Measurements from ENCODE around the gene WDR45B. TPM values are rescaled to one million over a fixed set of nuclear protein-coding genes. Genes with fewer than 3 reads are reported as not detected.

Gene WDR45B
- total RNA-seq, 1 experiment from 2014 or later = 110 TPM

- Histone ChIP-seq H4K5ac (ENCODE audit: insufficient read length, low read depth, low read length) (no peak overlapping the region), H2BK15ac (ENCODE audit: low read depth, low read length) (no peak overlapping the region), H4K91ac (ENCODE audit: insufficient read length, low read depth, low read length) (no peak overlapping the region), H3K4me1 (ENCODE audit: insufficient read depth, low read length) (no peaks in the 10 kb centered on the region; the same call in 1 of the 2 replicates), H3K79me2 (ENCODE audit: insufficient read depth, low read length) (peaks cover 33% of the 10 kb centered on the region), H4K8ac (replicated peaks; ENCODE audit: insufficient read length, low read depth, low read length) (no peak overlapping the region), H2BK12ac (ENCODE audit: insufficient read length, low read depth, low read length) (no peak overlapping the region), H3K23me2 (ENCODE audit: insufficient read length, low read depth, low read length, poor library complexity, severe bottlenecking) (peaks cover 8% of the 10 kb centered on the region), H3K56ac (ENCODE audit: insufficient read length, low read depth, low read length) (no peak overlapping the region), H3K79me1 (ENCODE audit: insufficient read depth, low read depth, low read length, poor library complexity, severe bottlenecking) (peaks cover 18% of the 10 kb centered on the region), H2AFZ (ENCODE audit: low read length) (no peak overlapping the region), H3K14ac (ENCODE audit: insufficient read depth, low read length) (no peak overlapping the region), H4K20me1 (ENCODE audit: control insufficient read depth, insufficient read depth, insufficient read length) (no peaks in the 10 kb centered on the region), H3K9me3 (ENCODE audit: control insufficient read depth, low read depth, low read length) (no peaks in the 10 kb centered on the region), H3K27me3 (ENCODE audit: insufficient read depth, low read length) (no peaks in the 10 kb centered on the region), H3T11ph (ENCODE audit: low read length) (no peak overlapping the region), H3K18ac (ENCODE audit: insufficient read length, low read depth, low read length) (no peak overlapping the region), H2BK20ac (ENCODE audit: low read depth, low read length, poor library complexity, severe bottlenecking) (no peak overlapping the region), H3K4ac (ENCODE audit: low read depth, low read length) (no peak overlapping the region), H2AK5ac (ENCODE audit: insufficient read length, low read length) (no peak overlapping the region), H2BK5ac (ENCODE audit: insufficient read length, low read length) (no peak overlapping the region), H2BK120ac (ENCODE audit: low read depth, low read length, poor library complexity, severe bottlenecking) (no peak overlapping the region), H3K4me2 (ENCODE audit: insufficient read depth, insufficient read length, low read length) (no peak overlapping the region), H3K23ac (ENCODE audit: insufficient read length, low read depth, low read length) (no peak overlapping the region), H3K27ac (ENCODE audit: insufficient read length, low read depth, low read length) (no peak overlapping the region), H3K9ac (ENCODE audit: extremely low read depth, insufficient read length, low read length) (no peak overlapping the region)
- no peak for TF ChIP-seq CTCF (conservative IDR thresholded peaks at IDR 0.05)
- Mint-ChIP-seq H3K4me3 (peak overlapping the region; percentile 83 to 90; a peak in 1 of 5 replicates), H3K27me3 (ENCODE audit: low read depth) (peaks cover 2% of the 10 kb centered on the region), H3K27ac (peak overlapping the region in 1 of 3 experiments; percentile 22; a peak in 1 of 7 replicates), H3K9me3 (no peaks in the 10 kb centered on the region), H3K4me1 (peaks cover 7 to 23% of the 10 kb centered on the region in 2 experiments), H3K36me3 (ENCODE audit: insufficient read depth in 1 of 3, low read depth in 3 of 3) (peaks cover 11 to 40% (median 37%) of the 10 kb centered on the region in 3 experiments; a peak in 5 of 7 replicates)
- no peak for DNase-seq
- WGBS (ENCODE audit: extremely low coverage, insufficient read length, low lambda C conversion rate) = no CpG with 5 or more reads among the region's 4 CpGs
These were observed 2.7 kb downstream of the WDR45B start for GRCh38 chr17:82645516-82645915.
